SK-N-SH treated with all-trans-retinoic acid at 6 μM for 48 hours (cell line): ENCODE results near the gene RTBDN.

Experiments used
- ATAC-seq: fragments of 200-7000 bp; cut with Tn5 transposase; 3 replicates; pipeline ENCODE4 v1.9.1; 2020; ENCODE audit warnings: mild to moderate bottlenecking, moderate library complexity
- ARNTL ChIP-seq: fragments of 450-650 bp; formaldehyde crosslinking; IDR thresholded peaks from 2 replicates; pipeline ENCODE4 v1.5.0; 2020; ENCODE audit warnings: low read depth, mild to moderate bottlenecking, moderate library complexity, borderline replicate concordance
- BACH2 ChIP-seq: fragments of 250-450 bp; sonication (Bioruptor Pico); IDR thresholded peaks from 2 replicates; pipeline ENCODE4 v1.9.0; 2021; ENCODE audit warnings: mild to moderate bottlenecking, borderline replicate concordance
- CSDC2 ChIP-seq: fragments of 250-450 bp; sonication (Bioruptor Pico); IDR thresholded peaks from 2 replicates; pipeline ENCODE4 v1.5.0; 2020; ENCODE audit warnings: mild to moderate bottlenecking, moderate library complexity
- CSRNP3 ChIP-seq: fragments of 250-450 bp; sonication (Bioruptor Pico); IDR thresholded peaks from 2 replicates; pipeline ENCODE4 v1.5.1; 2021; ENCODE audit warnings: mild to moderate bottlenecking, moderate library complexity
- ESRRG ChIP-seq: fragments of 250-450 bp; sonication (Bioruptor Pico); IDR thresholded peaks from 2 replicates; pipeline ENCODE4 v1.6.1; 2021; ENCODE audit warnings: mild to moderate bottlenecking
- GLIS3 ChIP-seq: fragments of 250-450 bp; sonication (Bioruptor Pico); IDR thresholded peaks from 2 replicates; pipeline ENCODE4 v1.5.0; 2020; ENCODE audit warnings: mild to moderate bottlenecking, moderate library complexity
- ISL1 ChIP-seq: fragments of 250-450 bp; sonication (Bioruptor Pico); IDR thresholded peaks from 2 replicates; pipeline ENCODE4 v2.1.2; 2022; ENCODE audit warnings: mild to moderate bottlenecking, moderate library complexity
- OSR1 ChIP-seq: fragments of 250-450 bp; sonication (Bioruptor Pico); IDR thresholded peaks from 2 replicates; pipeline ENCODE4 v1.8.0; 2022; ENCODE audit warnings: moderate library complexity, mild to moderate bottlenecking, inconsistent platforms
- POU6F1 ChIP-seq: fragments of 250-450 bp; sonication (Bioruptor Pico); IDR thresholded peaks from 2 replicates; pipeline ENCODE4 v1.8.0; 2021; ENCODE audit warnings: low read depth, mild to moderate bottlenecking, moderate library complexity, borderline replicate concordance
- PPARA ChIP-seq: fragments of 250-450 bp; sonication (Bioruptor Pico); IDR thresholded peaks from 2 replicates; pipeline ENCODE4 v1.5.0; 2020; ENCODE audit warnings: mild to moderate bottlenecking, borderline replicate concordance
- RARB ChIP-seq: fragments of 250-450 bp; sonication (Bioruptor Pico); IDR thresholded peaks from 2 replicates; pipeline ENCODE4 v1.8.0; 2021; ENCODE audit warnings: mild to moderate bottlenecking, moderate library complexity
- SNAI2 ChIP-seq: fragments of 250-450 bp; sonication (Bioruptor Pico); IDR thresholded peaks from 2 replicates; pipeline ENCODE4 v1.5.0; 2020; ENCODE audit warnings: mild to moderate bottlenecking, moderate library complexity
- TOX ChIP-seq: fragments of 250-450 bp; sonication (Bioruptor Pico); IDR thresholded peaks from 2 replicates; pipeline ENCODE4 v1.8.0; 2021; ENCODE audit warnings: mild to moderate bottlenecking, moderate library complexity, borderline replicate concordance
- TSHZ2 ChIP-seq: fragments of 250-450 bp; sonication (Bioruptor Pico); IDR thresholded peaks from 2 replicates; pipeline ENCODE4 v1.5.0; 2020; ENCODE audit warnings: mild to moderate bottlenecking, moderate library complexity
- ZC3H10 ChIP-seq: fragments of 250-450 bp; sonication (Bioruptor Pico); IDR thresholded peaks from 2 replicates; pipeline ENCODE4 v1.5.1; 2021; ENCODE audit warnings: mild to moderate bottlenecking, moderate library complexity
- ZFP3 ChIP-seq: fragments of 250-450 bp; sonication (Bioruptor Pico); IDR thresholded peaks from 2 replicates; pipeline ENCODE4 v1.5.0; 2020; ENCODE audit warnings: mild to moderate bottlenecking, moderate library complexity
- ZFP30 ChIP-seq: fragments of 450-650 bp; formaldehyde crosslinking; IDR thresholded peaks from 2 replicates; pipeline ENCODE4 v1.5.0; 2022; ENCODE audit warnings: mild to moderate bottlenecking, moderate library complexity
- ZNF565 ChIP-seq: fragments of 450-650 bp; formaldehyde crosslinking; conservative IDR thresholded peaks from 2 replicates; pipeline ENCODE4 v1.5.0; 2020; ENCODE audit warnings: low read depth, mild to moderate bottlenecking, moderate library complexity
- ZNF70 ChIP-seq: fragments of 450-650 bp; formaldehyde crosslinking; IDR thresholded peaks from 2 replicates; pipeline ENCODE4 v1.5.0; 2020; ENCODE audit warnings: mild to moderate bottlenecking, moderate library complexity
- ZNF8 ChIP-seq: fragments of 450-650 bp; formaldehyde crosslinking; IDR thresholded peaks from 2 replicates; pipeline ENCODE4 v1.5.0; 2020; ENCODE audit warnings: mild to moderate bottlenecking, moderate library complexity
- TF ChIP-seq, protein P1 (sequence below): fragments of 250-450 bp; sonication (Bioruptor Pico); IDR thresholded peaks from 2 replicates; pipeline ENCODE4 v1.5.1; 2020; ENCODE audit warnings: low read depth, mild to moderate bottlenecking, moderate library complexity
- TF ChIP-seq, protein P2 (sequence below): fragments of 250-450 bp; sonication (Bioruptor Pico); IDR thresholded peaks from 2 replicates; pipeline ENCODE4 v1.8.0; 2020; ENCODE audit warnings: mild to moderate bottlenecking, moderate library complexity, borderline replicate concordance

RTBDN gene

GRCh38 chr19:12792853-12793289 is 41.5 kb downstream of the RTBDN start:
- TF ChIP-seq TOX, result no peak
- no peak for TF ChIP-seq ISL1
- peak; percentile 46; the same call in 1 of the 2 replicates for TF ChIP-seq GLIS3
- no peak for TF ChIP-seq ZNF565 (CRISPR knock-in tag)
- ATAC-seq, result no peak

DNA sequence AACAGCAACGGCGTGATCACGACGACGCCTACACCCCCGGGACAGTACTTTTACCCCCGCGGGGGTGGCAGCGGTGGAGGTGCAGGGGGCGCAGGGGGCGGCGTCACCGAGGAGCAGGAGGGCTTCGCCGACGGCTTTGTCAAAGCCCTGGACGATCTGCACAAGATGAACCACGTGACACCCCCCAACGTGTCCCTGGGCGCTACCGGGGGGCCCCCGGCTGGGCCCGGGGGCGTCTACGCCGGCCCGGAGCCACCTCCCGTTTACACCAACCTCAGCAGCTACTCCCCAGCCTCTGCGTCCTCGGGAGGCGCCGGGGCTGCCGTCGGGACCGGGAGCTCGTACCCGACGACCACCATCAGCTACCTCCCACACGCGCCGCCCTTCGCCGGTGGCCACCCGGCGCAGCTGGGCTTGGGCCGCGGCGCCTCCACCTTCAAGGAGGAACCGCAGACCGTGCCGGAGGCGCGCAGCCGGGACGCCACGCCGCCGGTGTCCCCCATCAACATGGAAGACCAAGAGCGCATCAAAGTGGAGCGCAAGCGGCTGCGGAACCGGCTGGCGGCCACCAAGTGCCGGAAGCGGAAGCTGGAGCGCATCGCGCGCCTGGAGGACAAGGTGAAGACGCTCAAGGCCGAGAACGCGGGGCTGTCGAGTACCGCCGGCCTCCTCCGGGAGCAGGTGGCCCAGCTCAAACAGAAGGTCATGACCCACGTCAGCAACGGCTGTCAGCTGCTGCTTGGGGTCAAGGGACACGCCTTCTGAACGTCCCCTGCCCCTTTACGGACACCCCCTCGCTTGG is 42.1 kb downstream of the RTBDN start:
- no peak for TF ChIP-seq TSHZ2 (CRISPR knock-in tag)
- TF ChIP-seq, protein P1, sequence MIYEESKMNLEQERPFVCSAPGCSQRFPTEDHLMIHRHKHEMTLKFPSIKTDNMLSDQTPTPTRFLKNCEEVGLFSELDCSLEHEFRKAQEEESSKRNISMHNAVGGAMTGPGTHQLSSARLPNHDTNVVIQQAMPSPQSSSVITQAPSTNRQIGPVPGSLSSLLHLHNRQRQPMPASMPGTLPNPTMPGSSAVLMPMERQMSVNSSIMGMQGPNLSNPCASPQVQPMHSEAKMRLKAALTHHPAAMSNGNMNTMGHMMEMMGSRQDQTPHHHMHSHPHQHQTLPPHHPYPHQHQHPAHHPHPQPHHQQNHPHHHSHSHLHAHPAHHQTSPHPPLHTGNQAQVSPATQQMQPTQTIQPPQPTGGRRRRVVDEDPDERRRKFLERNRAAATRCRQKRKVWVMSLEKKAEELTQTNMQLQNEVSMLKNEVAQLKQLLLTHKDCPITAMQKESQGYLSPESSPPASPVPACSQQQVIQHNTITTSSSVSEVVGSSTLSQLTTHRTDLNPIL (CRISPR knock-in tag), result no peak
- no peak for TF ChIP-seq CSRNP3
- TF ChIP-seq ZNF8 (CRISPR knock-in tag), result no peak
- TF ChIP-seq OSR1 (CRISPR knock-in tag), result no peak
- TF ChIP-seq TOX, result no peak
- no peak for TF ChIP-seq ESRRG (CRISPR knock-in tag)
- TF ChIP-seq ZC3H10 (CRISPR knock-in tag), result no peak
- TF ChIP-seq ZFP3, result no peak
- TF ChIP-seq PPARA (CRISPR knock-in tag), result no peak
- TF ChIP-seq GLIS3, result no peak
- no peak for TF ChIP-seq POU6F1
- TF ChIP-seq RARB (CRISPR knock-in tag), result no peak
- TF ChIP-seq BACH2, result no peak
- TF ChIP-seq SNAI2 (CRISPR knock-in tag), result no peak
- no peak for TF ChIP-seq ARNTL (CRISPR knock-in tag)
- TF ChIP-seq, protein P2, sequence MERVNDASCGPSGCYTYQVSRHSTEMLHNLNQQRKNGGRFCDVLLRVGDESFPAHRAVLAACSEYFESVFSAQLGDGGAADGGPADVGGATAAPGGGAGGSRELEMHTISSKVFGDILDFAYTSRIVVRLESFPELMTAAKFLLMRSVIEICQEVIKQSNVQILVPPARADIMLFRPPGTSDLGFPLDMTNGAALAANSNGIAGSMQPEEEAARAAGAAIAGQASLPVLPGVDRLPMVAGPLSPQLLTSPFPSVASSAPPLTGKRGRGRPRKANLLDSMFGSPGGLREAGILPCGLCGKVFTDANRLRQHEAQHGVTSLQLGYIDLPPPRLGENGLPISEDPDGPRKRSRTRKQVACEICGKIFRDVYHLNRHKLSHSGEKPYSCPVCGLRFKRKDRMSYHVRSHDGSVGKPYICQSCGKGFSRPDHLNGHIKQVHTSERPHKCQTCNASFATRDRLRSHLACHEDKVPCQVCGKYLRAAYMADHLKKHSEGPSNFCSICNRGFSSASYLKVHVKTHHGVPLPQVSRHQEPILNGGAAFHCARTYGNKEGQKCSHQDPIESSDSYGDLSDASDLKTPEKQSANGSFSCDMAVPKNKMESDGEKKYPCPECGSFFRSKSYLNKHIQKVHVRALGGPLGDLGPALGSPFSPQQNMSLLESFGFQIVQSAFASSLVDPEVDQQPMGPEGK, result no peak
- TF ChIP-seq ISL1, result no peak
- no peak for TF ChIP-seq ZNF70
- TF ChIP-seq CSDC2 (CRISPR knock-in tag), result no peak
- ATAC-seq, result no peak

DNA sequence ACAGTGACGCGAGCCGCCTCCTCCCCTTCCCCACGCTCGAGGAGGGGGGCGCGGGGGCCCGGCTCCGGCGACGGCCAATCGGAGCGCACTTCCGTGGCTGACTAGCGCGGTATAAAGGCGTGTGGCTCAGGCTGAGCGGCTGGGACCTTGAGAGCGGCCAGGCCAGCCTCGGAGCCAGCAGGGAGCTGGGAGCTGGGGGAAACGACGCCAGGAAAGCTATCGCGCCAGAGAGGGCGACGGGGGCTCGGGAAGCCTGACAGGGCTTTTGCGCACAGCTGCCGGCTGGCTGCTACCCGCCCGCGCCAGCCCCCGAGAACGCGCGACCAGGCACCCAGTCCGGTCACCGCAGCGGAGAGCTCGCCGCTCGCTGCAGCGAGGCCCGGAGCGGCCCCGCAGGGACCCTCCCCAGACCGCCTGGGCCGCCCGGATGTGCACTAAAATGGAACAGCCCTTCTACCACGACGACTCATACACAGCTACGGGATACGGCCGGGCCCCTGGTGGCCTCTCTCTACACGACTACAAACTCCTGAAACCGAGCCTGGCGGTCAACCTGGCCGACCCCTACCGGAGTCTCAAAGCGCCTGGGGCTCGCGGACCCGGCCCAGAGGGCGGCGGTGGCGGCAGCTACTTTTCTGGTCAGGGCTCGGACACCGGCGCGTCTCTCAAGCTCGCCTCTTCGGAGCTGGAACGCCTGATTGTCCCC is 42.9 kb downstream of the RTBDN start, which contains the start of gene JUNB:
JUNB (plus strand) TSS at position 142 of the 706 bp plus-strand sequence; CDS start at position 428, 286 bp downstream.
- peak; percentile 59 for ATAC-seq
- TF ChIP-seq SNAI2 (CRISPR knock-in tag) (no peak), ESRRG (CRISPR knock-in tag) (0 out of 2 replicates have a peak, but pooled peaks have one; percentile 28), TOX (peak; percentile 59; the same call in 1 of the 2 replicates), CSRNP3 (0 out of 2 replicates have a peak, but pooled peaks have one; percentile 53), GLIS3 (peak; percentile 95), ISL1 (no peak), RARB (CRISPR knock-in tag) (no peak), ZFP3 (peak; percentile 57), ZFP30 (no peak), ZNF70 (peak; percentile 55; the same call in 1 of the 2 replicates), ZC3H10 (CRISPR knock-in tag) (peak; percentile 76; the same call in 1 of the 2 replicates)
- TF ChIP-seq, protein P1 (CRISPR knock-in tag), result no peak; the same call in 1 of the 2 replicates
- TF ChIP-seq, protein P2, result peak; percentile 91
